Astrocyte (in vitro differentiated cells and primary cell): ENCODE data around the gene RASAL1.

Source experiments
- CTCF ChIP-seq: IDR thresholded peaks from 2 replicates; pipeline ENCODE4 v1.5.1; 2011; ENCODE audit warnings: low read depth, mild to moderate bottlenecking, inconsistent platforms, low read length, moderate library complexity; ENCODE audit not compliant: insufficient read depth
- EZH2 ChIP-seq: IDR thresholded peaks from 2 replicates; pipeline ENCODE4 v1.6.1; 2012; ENCODE audit warnings: mild to moderate bottlenecking, low read length, inconsistent platforms; ENCODE audit not compliant: insufficient read depth

- TF ChIP-seq CTCF (no peak), EZH2 (no peak)
Measured at GRCh38 chr12:113158439-113159203, 23.1 kb upstream of the RASAL1 start.
